Fibroblast of lung (primary cell): ENCODE measurements around the gene BRINP3.

Source experiments
- CTCF ChIP-seq, 2 donors: IDR thresholded peaks in 1 of 2; conservative IDR thresholded peaks in 1 of 2; 1 replicate in 1 of 2; 2 replicates in 1 of 2; pipeline ENCODE4 v1.5.1; 2011 to 2012; ENCODE audit warnings: low read length in 2 of 2, control low read depth in 1 of 2, inconsistent platforms in 1 of 2, low read depth in 1 of 2, mild to moderate bottlenecking in 1 of 2
- EZH2 ChIP-seq: IDR thresholded peaks from 2 replicates; pipeline ENCODE4 v1.5.1; 2012; ENCODE audit warnings: low read length, control low read depth, mild to moderate bottlenecking; ENCODE audit errors: missing control alignments

GRCh38 chr1:190179817-190180216, 297.8 kb downstream of the BRINP3 start:
- TF ChIP-seq EZH2 (no peak), CTCF (conservative IDR thresholded peaks at IDR 0.05 in 1 of 2, IDR thresholded peaks at IDR 0.05 in 1 of 2; ENCODE audit: low read depth in 1 of 2, low read length in 2 of 2) (no peak)
